Erythroblast (primary cell): ENCODE results near the gene VIPR2.
"Not testable (repeated sequence)": the region's sequence is repeated elsewhere in the genome, so short reads cannot be mapped to it uniquely, and the experiment has no call there.

ENCODE experiments used
- DNase-seq, 2 experiments: peaks; one replicate each; lab custom pipeline; 2025; lab: John Stamatoyannopoulos, UW
- GATA1 ChIP-seq: IDR thresholded peaks from 2 replicates; pipeline ENCODE4 v1.6.1; 2011; ENCODE audit warnings: low read depth, mild to moderate bottlenecking, control low read depth, low read length, moderate library complexity
- POLR2A ChIP-seq: IDR thresholded peaks from 2 replicates; pipeline ENCODE4 v1.6.1; 2011; ENCODE audit warnings: mild to moderate bottlenecking, low read length

The VIPR2 gene

GRCh38 chr7:159007364-159007995 lies 137.2 kb downstream of the VIPR2 start:
- TF ChIP-seq POLR2A: no peak
- no peak for TF ChIP-seq GATA1
- no peak for DNase-seq

GRCh38 chr7:159006610-159007130 lies 138.0 kb downstream of the VIPR2 start:
- TF ChIP-seq GATA1 (no peak), POLR2A (no peak)
- no peak for DNase-seq

- DNase-seq: not testable (repeated sequence)
Measured at GRCh38 chr7:159006022-159006609, 138.6 kb downstream of the VIPR2 start.

GRCh38 chr7:159005618-159006017 lies 139.0 kb downstream of the VIPR2 start:
- no peak for DNase-seq
- TF ChIP-seq POLR2A: no peak
- TF ChIP-seq GATA1: no peak

- no peak for DNase-seq
- TF ChIP-seq GATA1 (no peak), POLR2A (no peak)
Measured at GRCh38 chr7:159004411-159004810, 140.3 kb downstream of the VIPR2 start.

- DNase-seq: no peak
- TF ChIP-seq POLR2A (no peak), GATA1 (no peak)
Measured at GRCh38 chr7:159001811-159002210, 142.9 kb downstream of the VIPR2 start.

- DNase-seq: no peak
- TF ChIP-seq GATA1 (no peak), POLR2A (no peak)
Measured at GRCh38 chr7:159000859-159001435, 143.7 kb downstream of the VIPR2 start.

- TF ChIP-seq POLR2A (no peak), GATA1 (no peak)
- no peak for DNase-seq
Measured at GRCh38 chr7:159000070-159000469, 144.6 kb downstream of the VIPR2 start.

GRCh38 chr7:158999496-158999895 lies 145.2 kb downstream of the VIPR2 start:
- no peak for TF ChIP-seq GATA1
- TF ChIP-seq POLR2A: no peak
- no peak for DNase-seq

GRCh38 chr7:158998261-158998660 lies 146.4 kb downstream of the VIPR2 start:
- not testable (repeated sequence) for DNase-seq

GRCh38 chr7:158997471-158997870 lies 147.2 kb downstream of the VIPR2 start:
- DNase-seq: no peak
- TF ChIP-seq POLR2A (no peak), GATA1 (no peak)

GRCh38 chr7:158997110-158997453 lies 147.6 kb downstream of the VIPR2 start:
- no peak for TF ChIP-seq GATA1
- no peak for TF ChIP-seq POLR2A
- DNase-seq: no peak

- no peak for DNase-seq
- TF ChIP-seq GATA1 (no peak), POLR2A (no peak)
Measured at GRCh38 chr7:158996214-158997109, 148.2 kb downstream of the VIPR2 start.

GRCh38 chr7:158995514-158995913 lies 149.2 kb downstream of the VIPR2 start:
- TF ChIP-seq GATA1: no peak
- no peak for DNase-seq

GRCh38 chr7:158994687-158995086 lies 150.0 kb downstream of the VIPR2 start:
- TF ChIP-seq GATA1 (no peak), POLR2A (no peak)
- DNase-seq: no peak
